Breast epithelium (tissue), 3 donors: ENCODE data around the gene CADPS2.

ENCODE experiments used
- CTCF ChIP-seq, 3 donors: fragments of 450-650 bp; IDR thresholded peaks; one replicate each; pipeline ENCODE4 v1.5.1; 2016 to 2017; ENCODE audit warnings: antibody characterized with exemption in 3 of 3, mild to moderate bottlenecking in 3 of 3, moderate library complexity in 3 of 3
- POLR2A ChIP-seq: fragments of 450-650 bp; IDR thresholded peaks from one replicate; pipeline ENCODE4 v1.6.1; 2016; ENCODE audit warnings: antibody characterized with exemption, mild to moderate bottlenecking, moderate library complexity

GRCh38 chr7:122544463-122544862, 341.8 kb downstream of the CADPS2 start:
- no peak for TF ChIP-seq CTCF (IDR thresholded peaks at IDR 0.05)
- TF ChIP-seq POLR2A = no peak
